GM12892 (cell line): ENCODE data around the gene ZNF747.

Experiments used
- POLR2A ChIP-seq: IDR thresholded peaks from 2 replicates; pipeline ENCODE4 v1.6.1; 2011; ENCODE audit warnings: low read depth, low read length, control low read depth
- TAF1 ChIP-seq: IDR thresholded peaks from 2 replicates; pipeline ENCODE4 v1.6.1; 2011; ENCODE audit warnings: low read depth, mild to moderate bottlenecking, control low read depth, low read length, borderline replicate concordance

DNA sequence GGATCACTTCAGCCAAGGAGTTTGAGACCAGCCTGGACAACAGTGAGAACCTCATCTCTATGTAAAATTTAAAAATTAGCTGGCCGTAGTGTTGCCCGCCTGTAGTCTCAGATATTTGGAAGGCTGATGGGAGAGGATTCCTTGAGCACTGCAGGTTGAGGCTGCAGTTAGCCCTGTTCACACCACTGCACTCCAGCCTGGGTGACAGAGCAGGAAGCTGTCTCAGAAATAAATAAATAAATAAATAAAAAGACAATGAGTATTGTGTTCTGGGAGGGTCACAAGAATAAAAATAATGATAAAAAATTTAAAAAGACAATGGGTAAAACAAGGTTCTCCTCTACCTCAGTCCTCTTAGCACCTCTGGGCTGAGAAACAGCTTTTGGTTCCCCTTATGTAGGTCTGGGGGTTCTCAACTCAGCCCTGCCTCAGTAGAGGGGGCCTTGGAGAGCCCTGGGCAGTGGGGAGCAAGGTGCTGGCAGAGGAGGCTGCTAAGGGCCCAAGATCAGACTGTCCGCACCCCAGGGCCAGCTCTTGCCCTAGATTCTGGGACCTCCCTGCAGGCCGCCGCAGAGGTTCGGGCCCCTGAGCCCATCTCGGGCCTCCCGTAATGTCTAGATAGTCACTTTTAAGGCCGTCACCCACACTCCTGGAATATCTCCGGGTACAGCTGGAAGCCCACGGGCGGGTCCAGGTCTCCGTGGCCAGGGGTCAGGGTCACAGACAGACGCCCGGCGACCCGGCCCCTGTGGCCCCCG, 20.1 kb upstream of the ZNF747 start:
- TF ChIP-seq POLR2A: no peak
- no peak for TF ChIP-seq TAF1
